Activated naive CD4-positive, alpha-beta T cell treated with anti-CD3 and anti-CD28 coated beads, Interleukin-2, amount 50 U/mL, for 16 hours (primary cell): ENCODE results near the gene FGD6.
"Not testable (repeated sequence)": the region's sequence is repeated elsewhere in the genome, so short reads cannot be mapped to it uniquely, and the experiment has no call there.

Source experiments
- DNase-seq: peaks from one replicate; pipeline ENCODE4 v3.0.0-alpha.2; 2020

FGD6 gene

DNA sequence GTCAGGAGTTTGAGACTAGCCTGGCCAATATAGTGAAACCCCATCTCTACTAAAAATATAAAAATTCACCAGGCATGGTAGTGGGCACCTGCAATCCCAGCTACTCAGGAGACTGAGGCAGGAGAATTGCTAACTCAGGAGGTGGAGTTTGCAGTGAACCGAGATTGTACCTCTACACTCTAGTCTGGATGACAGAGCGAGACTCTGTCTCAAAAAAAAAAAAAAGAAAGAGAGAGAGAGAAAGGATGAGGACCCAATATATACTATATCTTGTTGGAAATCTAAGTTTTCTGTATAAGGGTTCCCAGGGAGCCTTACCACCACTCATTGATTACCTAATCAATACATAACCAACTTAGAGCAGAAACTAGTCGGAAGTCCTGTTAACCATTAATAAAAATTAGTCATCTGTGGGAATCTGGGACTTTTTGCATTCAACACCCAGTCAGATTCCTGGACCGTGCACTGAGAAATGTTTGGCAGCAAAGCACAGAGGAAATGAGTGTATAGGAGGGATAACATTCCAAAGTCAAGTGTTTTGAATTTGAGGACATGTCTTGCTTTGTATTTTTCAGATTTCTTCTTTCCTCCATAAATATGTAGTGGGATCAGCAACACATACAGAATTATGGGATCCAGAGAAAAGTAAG, 99.0 kb downstream of the FGD6 start:
- DNase-seq, result no peak

DNA sequence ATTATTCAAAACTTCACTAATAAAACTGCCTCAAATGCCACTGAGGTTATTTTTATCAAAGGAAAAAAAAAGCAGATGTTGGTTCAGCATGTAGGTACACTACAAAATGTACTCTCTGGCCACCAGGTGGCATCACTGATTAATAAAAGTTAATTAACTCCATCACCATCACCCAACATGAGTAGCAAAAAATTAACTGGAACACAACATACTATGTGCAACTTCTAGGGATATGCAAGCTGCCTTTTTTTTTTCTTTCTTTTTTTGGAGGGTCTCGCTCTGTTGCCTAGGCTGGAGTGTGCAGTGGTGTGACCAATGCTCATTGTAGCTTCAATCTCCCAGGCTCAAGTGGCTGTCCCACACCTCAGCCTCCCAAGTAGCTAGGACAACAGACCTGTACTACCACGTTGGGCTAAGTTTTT, 100.1 kb downstream of the FGD6 start:
- DNase-seq, result peak; percentile 63

DNA sequence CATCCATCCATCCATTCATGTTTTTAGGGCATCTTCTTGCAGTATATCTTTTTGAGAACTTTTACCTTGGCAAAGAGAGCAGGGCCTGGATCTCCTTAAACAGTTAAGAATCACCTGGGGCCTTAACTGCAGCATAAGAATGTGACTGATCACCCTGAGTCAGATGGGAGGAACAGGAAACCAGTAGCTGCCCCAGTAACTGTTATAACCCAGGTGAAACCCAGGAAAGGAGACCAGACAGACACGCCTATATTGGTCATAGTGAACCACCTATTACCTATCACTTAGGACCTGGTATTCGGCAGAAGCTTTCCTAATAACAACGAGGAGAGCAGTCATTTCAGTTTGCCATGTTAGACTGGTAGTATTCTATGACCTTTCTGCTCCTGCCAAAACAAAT, 100.5 kb downstream of the FGD6 start:
- no peak for DNase-seq

DNA sequence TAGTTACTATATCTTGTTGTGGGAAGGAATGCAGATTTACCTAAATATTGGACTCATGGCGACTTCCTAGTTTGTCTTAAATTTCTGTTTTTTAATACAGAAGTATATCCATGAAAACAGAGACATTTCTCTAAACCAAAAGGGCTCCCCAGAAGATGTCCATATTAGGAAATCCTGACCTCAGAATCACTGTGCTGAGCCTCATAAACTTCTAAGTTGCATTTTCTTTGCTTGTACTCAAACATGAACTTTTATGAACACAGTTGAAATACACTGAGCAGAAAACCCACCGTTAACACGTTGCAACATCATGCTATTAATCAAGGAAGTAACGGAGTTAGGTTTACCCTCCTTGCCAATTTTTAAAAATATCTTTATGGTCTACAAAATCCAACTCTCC, 100.9 kb downstream of the FGD6 start:
- no peak for DNase-seq

DNA sequence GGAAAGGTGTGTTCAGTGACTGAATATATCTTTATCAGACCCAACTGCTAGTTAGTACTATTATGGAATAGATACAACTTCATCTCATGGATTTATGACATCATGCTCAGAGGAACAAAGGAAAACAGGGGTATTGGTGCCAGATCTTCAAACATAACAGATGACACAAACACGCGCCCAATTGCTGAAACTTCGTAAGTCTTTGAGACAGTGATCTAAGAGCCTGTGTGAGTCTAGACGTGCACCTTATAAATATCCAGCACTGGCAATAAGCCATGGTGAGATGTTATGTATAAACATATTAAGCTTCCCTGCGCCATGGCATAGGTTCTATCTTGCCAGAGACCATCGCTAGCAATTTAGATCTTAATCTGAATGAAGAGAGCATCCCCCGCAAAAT, 101.6 kb downstream of the FGD6 start:
- no peak for DNase-seq

DNA sequence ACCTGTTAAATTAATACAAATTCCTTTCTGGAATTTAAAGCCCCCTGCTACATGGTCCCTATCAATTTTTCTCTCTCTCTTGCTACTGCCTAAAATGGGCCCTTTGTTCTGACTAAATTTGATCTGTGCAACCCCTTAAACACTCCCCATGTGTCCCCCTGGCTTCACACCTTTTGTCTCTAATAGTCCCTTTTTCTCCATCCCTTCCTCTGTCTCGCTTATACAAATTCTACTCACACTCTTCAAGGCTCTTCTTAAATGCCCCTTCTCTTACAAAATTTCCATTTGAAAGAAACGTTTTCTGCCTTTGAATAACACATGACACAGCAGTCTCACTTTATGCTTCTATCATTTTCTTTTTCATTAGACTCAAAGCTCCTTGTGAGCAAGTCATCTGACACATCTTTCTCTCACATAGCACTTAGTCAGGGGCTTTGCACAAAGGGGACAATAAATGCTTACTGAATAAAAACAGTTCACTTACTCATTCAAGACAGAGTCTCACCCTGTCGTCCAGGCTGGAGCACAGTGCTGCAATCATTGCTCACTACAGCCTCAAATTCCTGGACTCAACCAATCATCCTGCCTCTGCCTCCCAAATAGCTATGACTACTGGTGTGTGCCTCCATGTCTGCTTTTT, 102.4 kb downstream of the FGD6 start:
- DNase-seq, result no peak

DNA sequence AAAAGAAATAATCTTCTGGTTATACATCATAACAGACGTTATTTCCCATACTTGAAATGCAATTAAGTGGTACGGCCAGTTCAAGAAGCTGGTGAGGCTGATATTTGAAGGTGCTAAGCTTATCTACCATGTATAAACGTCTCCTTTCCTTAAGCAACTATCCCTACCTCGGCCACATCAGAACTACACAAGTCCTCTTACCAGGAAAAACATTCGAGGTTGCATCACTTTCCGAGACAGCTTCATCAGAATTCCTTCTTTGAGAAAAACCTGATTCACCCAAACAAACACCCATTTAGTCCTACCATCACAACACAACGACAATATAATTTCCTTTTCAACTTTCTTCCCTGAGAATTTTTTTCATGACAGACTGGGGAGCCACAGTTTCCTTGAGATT, 109.9 kb downstream of the FGD6 start:
- DNase-seq, result no peak

DNA sequence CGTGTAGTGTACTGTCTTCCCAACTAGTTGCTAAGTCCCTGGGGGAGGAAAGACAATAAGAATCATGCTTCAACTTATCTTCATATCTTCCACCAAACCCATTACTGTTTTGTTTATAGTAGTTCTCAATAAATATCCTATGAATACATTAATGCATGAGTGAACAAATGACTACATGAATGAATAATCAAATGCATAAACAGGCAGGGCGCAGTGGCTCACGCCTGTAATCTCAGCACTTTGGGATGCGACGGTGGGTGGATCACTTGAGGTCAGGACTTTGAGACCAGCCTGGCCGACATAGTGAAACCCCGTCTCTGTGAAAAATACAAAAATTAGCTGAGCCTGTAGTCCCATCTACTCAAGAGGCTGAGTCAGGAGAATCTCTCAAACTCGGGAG, 111.7 kb downstream of the FGD6 start:
- no peak for DNase-seq

DNA sequence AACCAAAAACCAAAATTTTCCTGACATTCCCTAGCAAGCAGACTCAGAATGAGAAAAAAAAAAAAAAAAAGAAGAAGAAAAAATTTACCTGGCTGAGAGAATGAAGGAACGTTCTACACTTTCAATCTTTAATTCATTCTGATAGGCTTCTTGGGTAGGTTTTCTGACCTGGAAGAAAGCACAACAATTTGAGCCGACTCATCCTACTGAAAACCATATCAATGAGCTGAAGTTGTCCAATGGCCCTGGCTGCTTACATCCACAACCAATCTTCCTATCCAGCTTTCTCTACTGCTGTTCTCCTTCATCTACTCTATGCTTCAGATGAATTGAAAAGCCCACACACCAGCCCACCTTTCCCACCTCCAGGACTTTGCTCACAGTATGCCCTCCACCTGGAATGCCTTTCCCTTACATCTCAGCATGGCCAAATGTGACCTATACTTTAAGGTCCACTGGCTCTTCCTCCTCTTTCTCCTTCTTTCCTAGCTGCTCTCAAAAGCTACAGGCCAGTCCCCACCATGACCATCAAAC, 112.3 kb downstream of the FGD6 start:
- DNase-seq, result no peak

DNA sequence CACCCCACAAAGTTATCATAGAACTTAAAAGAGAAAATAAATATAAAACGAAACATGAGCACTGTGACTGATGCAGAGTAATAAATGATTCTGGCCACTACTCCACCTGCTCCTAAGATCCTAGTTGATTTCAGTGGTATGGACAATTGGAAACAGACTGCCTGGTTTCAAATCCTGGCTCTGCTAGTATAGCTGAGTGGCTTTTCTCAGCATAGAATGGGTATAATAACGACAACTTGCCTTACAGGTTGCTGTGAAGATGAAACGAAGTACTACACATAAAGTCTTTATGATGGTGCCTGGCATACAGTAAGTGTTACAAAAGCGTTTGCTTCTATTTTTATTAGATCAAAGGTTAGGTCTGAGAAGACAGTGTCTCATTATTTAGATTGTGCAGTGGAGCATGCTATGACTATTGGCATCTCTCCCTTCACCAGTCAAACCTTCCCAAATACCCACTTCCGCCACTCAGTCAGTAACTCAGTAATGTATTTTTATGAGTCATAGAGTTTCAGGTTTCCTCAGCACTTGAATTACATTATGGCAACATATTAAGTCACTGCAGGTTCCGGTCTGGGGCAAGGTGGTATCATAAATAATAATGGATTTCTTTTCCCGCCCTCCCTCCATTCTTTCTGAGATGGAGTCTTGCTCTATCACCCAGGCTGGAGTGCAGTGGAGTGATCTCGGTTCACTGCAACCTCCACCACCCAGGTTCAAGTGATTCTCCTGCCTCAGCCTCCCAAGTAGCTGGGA, 114.2 kb downstream of the FGD6 start:
- DNase-seq, result peak; percentile 18

DNA sequence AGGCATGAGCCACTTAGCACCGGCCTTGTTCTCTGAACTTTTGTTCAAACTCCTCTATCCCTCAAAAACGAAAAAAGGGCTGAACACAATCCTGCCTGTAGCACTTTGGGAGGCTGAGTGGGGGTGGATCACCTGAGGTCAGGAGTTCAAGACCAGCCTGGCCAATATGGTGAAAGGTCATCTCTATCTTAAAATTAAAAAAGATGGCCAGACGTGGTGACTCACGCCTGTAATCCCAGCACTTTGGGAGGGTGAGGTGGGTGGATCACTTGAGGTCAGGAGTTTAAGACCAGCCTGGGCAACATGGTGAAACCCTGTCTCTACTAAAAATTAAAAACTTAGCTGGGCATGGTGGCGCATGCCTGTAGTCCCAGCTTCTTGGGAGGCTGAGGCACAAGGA, 115.3 kb downstream of the FGD6 start:
- DNase-seq, result not testable (repeated sequence)

DNA sequence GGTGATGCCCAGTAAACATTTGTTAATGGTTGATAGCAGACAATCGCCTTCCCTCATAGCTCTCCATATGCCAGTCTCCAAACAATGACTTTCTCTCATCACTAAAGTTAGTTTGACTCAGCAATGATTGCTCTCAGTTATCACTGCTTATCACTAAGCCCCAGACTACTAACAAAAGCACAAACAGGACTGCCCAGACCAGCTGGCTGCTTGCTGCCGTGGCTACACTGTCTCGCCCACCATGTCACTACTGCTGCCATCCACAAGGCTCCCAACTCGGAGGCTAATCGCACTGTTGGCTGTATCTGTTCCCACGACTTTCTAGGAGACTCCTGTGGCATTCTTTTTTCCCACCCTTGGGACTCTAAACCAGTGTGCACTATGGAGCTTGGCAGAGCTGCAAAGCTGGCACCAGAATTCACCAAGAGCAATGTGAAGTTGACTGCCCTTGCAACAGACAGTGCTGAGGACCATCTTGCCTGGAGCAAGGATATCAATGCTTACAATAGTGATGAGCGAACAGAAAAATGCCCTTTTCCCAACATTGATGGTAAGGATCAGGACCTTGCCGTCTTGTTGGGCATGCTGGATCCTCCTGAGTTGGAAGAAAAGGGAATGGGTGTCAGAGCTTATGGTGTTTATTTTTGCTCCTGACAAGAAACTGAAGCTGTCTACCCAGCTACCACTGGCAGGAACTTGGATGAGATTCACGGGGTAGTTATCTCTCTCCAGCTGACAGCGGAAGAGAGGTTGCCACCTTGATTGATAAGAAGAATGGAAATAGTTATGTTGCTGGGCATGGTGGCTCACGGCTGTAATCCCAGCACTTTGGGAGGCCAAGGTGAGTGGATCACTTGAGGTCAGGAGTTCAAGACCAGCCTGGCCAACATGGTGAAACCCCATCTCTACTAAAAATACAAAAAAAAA, 116.7 kb downstream of the FGD6 start:
- DNase-seq, result no peak

DNA sequence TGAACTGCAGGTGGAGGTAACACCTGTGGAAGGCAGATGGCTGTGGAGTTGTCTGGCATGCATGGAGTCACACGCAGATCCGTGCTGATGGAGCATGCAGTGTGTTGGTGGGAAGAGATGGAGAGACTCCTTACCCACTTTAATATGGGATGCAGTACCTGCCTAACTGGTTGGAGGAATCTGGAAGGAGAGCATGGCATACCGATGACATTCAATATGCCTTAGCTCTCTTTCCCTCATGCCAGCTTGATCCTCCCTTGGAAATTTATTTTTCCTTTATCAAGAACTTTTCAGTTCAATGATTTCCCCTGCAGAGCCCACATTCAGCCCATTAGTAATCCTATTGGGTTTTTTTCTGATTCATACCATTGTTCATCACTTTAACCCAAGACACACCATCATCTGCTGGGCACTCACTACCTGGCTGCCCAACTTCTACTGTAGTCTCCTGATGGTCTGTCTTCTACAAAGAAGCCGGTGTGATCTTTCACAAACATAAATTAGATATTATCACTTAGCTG, 117.9 kb downstream of the FGD6 start:
- no peak for DNase-seq

DNA sequence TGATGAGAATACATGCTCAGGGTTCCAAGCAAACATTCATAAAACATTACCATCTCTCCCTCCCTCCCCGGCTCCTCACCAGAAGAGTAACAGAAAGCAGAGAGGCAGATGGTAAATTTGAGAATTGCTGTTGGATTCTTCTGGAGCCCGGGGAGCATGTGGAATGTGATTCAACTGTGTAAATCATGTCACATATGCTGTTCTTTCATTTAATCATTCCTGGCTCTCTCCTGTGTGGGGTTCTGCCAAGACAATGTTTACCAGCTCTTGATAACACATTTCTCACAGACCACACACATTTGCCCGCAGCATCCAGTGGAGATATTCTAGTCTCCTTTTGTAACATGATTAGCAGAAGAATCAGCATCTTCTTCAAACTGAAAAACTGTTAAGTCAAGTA, 120.4 kb downstream of the FGD6 start:
- no peak for DNase-seq

DNA sequence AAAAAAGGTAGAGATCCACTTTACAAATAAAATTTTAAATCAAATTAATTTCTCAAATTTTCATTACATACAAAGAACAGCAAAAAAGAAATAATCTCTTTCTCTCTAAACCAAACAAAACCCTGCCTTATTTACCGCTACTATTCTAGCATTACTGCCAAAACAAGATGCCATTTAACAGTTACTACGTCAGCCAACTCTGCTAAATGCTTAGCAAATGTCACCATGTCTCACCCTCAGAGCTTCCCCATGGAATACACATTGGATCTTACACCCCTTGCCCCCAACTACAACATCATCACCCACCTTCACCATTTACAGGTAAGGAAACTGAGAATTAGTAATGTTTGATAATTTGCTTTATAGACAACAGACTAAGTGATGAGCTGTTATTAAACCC, 120.9 kb downstream of the FGD6 start:
- no peak for DNase-seq

DNA sequence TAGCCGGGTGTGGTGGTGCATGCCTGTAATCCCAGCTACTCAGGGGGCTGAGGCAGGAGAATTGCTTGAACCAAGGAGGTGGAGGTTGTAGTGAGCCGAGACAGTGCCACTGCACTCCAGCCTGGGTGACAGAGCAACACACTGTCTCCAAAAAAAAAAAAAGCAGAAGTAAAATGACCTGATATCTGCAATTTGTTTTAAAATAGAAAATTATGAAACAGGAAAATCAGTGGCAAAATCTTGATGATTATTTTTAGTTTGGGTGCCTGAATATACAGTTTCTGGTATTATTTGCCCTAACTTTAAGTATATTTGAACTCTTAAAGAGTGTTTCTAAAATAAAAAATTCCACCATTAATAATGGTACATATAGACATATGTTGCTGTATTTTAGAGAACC, 121.4 kb downstream of the FGD6 start:
- not testable (repeated sequence) for DNase-seq

DNA sequence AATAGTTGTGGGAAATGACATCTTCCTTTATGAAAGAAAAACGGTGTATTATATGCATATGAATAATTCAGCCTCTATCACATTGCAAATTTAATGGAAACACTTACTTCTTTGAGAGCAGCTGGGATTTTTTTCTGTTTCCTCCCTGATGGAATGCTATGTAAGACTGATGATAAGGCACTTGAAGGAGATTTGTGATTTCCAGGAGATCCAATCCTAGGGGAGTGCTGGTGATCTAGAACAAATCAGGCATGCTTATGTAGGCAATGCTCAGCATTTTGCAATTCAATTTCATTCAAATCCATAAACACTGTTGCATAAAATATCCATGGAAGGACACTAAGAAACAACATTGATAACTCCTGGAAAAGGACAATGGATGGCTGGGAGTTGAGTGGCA, 127.8 kb downstream of the FGD6 start:
- no peak for DNase-seq

DNA sequence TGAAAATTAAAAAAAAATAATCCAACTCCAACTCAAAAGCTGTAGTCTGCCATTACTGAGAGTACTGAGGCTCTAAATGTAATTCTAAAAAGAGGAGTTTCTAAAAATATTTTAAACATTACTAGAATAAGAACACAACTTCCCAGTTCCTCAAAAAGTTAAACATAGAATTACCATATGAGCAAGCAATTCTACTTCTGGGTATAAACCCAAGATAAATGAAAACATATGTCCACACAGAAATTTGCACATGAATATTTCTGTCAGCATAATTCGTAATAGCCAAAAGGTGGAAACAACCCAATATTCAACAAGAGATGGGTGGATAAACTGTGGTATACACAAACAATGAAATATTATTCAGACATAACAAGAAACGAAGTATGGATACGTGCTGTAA, 128.9 kb downstream of the FGD6 start:
- DNase-seq, result no peak

DNA sequence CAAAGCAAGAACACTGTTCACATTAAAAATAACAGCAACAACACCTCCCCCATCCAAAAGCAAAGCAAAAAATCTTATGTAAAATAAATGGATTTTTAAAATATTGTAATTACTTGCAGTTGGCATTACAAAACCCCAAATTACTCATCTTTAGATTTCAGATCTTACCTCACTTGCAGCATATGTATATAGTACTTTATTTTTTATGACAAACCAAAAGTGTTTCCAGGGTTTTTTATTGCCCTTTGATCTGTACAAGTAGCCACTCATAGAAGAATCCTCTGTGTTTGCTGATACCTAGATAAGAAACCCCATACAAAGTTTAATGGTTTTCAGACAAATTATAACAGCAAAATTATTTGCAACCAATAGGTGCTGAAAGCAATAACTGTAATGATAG, 131.7 kb downstream of the FGD6 start:
- DNase-seq, result no peak

DNA sequence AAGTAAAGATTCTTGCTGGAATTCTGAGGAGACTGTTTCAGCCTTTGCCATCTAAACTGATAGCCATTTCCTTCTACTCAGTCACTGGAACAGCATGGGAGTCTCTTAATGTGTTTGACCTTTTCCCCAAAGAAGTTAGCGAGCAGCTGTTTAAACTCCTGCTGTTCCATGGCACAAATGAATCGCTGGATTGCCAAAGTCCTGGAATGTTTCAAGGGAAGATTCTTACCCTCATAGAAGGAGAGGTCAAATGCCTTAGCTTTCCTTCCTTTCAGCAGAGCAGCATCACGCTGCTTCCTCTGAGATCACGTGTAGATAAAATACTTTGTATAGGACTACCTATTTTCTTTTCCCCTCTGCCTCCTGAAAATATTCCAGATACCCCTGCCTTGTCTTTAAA, 133.3 kb downstream of the FGD6 start:
- no peak for DNase-seq

DNA sequence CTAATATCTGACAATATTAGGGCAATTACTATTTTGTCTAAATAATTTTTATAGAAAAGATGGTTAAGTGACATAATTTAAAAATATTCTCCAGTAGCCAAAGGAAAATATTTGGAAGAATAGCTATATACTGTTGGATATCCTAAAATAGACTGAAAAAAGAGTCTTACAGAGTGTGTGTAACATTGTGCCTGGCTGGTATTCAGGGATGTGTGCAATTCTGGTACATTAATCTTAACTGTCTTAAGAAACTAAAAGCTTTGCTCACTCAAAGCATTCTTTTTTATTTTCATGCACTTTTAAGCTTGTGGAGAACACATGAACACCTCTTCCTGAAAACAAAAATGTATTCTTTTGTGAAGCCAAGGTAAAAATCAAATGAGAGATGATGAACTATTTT, 133.8 kb downstream of the FGD6 start:
- no peak for DNase-seq

DNA sequence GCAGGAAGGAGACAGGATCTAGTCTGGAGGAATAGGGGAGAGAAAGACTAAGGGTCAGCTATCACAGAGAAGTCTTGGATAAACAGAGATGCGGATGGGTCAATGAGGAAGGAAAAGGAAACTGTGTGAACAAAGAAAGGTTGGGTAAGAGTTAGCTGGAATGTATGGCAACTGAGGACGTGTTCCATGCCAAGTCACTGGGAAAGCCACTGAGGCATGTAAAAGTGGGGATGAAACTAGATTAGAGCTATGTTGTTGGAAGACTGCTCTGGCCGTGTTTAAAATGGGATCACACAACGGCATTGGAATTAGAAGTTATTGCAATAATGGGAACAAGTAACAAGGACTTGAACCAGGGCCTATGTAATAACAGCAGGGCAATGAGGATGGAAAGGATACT, 139.9 kb downstream of the FGD6 start:
- DNase-seq, result no peak

DNA sequence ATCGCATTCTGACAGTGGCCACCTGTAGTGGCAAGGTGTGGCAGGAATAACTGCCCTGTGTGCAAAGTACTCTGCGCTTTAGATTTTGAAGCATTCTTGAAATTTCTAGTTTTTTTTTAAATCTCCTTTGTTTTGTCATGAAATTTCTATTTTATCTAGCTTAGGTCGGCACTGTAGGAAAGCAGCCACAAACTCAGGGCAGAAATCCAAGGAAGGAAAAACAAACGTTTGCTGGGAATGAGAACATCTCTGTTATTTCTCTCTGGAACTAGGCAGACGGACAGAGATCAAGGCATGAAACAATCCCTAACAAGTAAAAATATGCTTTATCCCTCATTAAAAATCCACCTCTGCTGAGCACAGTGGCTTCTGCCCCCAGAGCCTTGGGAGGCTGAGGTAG, 142.5 kb downstream of the FGD6 start:
- DNase-seq, result no peak
